GM08714 (cell line): ENCODE data around the gene SELP.

Source experiments
- H3K4me3 ChIP-seq: fragments of 200-500 bp; sonication (Bioruptor generic); 2 replicates; pipeline ENCODE4 v1.5.1; 2014; ENCODE audit warnings: mild to moderate bottlenecking, low read length, inconsistent platforms
- ZNF274 ChIP-seq: IDR thresholded peaks from 2 replicates; pipeline ENCODE4 v1.6.1; 2012; ENCODE audit warnings: mild to moderate bottlenecking, low read depth, low read length

The SELP gene

DNA sequence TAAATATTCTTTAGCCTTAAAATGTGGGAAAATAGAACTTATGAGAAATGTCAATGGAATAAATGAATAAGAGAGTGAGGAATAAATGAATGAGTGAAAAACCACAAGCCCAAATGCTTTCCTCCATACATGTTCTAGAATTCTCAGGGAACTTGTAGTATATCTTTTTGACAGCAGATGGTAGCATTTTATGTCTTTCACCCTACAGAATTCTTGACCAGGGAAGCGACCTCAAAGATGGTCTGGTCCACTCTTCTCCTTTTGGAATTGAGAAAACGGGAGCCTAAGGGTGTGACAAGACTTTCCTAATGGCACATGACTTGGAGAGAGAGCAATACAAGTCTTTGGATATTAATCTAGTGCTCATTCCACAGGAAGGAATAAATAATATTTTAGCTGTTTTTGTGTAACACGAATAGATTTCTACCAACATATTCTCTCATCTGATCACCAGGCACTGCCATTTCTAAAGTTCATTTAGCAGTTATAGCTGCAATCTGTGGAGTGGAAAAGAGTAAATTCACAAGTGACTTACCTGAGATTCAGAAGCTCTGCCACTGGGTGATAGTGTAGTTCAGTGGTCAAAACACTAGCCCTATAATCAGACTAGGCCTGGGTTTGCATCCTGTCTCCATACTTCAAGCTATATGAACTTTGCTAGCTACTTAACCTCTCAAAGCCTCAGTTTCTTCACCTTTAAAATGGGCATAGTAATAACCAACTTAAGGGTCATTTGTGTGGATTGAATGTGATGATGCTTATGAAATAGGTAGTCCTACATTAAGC, 28.6 kb downstream of the SELP start:
- no peak for TF ChIP-seq ZNF274

GRCh38 chr1:169595764-169596711, 33.9 kb downstream of the SELP start:
- no peak for TF ChIP-seq ZNF274

More for the DNA sequence above, 28.6 kb downstream of the SELP start:
- no peak overlapping the region for H3K4me3 ChIP-seq

GRCh38 chr1:169594391-169594790, 35.5 kb downstream of the SELP start:
- no peak for TF ChIP-seq ZNF274
- 0 out of 2 replicates have a peak overlapping the region, but pooled peaks have one; percentile 11 for H3K4me3 ChIP-seq

More at GRCh38 chr1:169595764-169596711, 33.9 kb downstream of the SELP start:
- H3K4me3 ChIP-seq = no peak overlapping the region

GRCh38 chr1:169590932-169591331, 39.0 kb downstream of the SELP start:
- H3K4me3 ChIP-seq = no peak overlapping the region
- TF ChIP-seq ZNF274 = no peak

DNA sequence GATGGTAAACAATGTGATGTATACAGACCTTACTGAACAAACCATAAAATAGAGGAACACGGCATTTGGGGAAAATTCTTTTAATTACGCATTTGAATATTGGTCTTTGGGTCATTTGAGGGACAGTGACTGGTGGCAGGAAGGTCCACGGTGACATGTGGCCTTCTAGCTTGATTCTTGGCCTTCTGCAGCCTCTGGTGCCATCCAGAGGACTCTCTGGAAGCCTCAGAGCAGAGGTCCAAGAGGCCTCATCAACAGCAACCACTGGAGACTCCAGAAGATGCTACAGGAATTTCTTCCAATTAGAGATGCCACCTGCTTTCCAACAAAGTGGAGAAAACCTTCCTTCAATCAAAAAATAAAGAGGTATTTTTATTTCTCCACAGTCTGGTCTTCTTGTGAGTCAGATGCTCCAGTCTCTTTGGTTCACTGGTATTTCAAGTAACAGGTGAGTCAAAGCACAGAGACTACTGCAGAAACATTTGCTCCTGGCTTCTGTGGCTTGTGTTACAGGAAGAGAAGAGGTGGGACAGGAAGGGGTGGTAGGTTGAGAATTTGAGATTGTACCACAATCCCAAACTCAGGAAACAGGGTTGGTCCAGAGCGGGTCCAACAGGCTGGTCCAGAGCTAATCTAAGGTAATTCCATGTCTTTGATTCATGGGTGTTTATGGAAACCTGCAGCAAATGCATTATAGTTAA, 41.0 kb downstream of the SELP start:
- TF ChIP-seq ZNF274 = no peak
- no peak overlapping the region for H3K4me3 ChIP-seq

GRCh38 chr1:169588112-169588511, 41.8 kb downstream of the SELP start:
- no peak for TF ChIP-seq ZNF274
- H3K4me3 ChIP-seq = no peak overlapping the region

DNA sequence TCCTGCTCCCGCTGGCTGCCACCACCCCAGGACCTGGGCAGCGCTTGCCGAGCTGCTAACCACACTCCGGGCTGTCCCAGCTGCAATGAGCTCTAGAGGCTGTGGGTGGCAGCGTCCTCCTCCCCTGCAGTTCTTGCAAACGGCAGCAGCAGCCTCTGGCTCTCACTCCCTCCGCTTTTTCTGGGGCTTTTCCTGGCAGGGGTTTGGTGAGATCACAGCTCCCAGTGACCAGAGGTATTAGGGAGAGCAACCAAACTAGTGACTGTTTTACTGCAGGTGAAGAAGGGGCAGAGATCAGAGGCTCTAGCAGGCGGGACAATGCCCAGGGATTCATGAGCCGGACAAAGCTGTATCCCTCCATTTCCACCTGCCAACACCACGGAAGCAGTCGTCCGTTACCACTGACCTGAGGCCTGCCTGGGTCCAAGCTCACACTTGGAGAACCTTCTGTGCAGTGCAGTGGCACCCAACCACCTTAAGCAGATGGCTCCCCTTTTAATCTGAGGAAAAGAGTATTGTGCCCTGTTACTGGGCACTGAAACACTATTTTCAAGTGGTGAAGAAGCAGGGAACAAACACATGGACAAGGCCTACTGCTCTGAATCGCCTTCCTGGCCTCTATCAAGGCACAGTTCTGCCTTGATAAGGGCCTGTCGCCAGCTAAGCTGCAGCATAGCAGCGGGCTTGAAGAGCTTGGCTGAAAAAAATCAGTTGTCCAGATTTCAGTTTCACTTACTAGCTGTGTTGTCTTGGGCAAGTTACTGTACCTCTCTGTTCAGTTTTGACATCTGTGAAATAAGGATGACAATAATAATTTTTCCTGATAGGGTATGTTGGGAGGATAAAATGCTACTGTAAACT, 43.3 kb downstream of the SELP start, which contains the start of gene F5:
TSS of gene F5 (minus strand) at position 87 of the 861 bp plus-strand sequence. CDS start 95 bp downstream, outside the sequence.
- TF ChIP-seq ZNF274 = no peak
- H3K4me3 ChIP-seq = no peak within 1 kb of the TSS

DNA sequence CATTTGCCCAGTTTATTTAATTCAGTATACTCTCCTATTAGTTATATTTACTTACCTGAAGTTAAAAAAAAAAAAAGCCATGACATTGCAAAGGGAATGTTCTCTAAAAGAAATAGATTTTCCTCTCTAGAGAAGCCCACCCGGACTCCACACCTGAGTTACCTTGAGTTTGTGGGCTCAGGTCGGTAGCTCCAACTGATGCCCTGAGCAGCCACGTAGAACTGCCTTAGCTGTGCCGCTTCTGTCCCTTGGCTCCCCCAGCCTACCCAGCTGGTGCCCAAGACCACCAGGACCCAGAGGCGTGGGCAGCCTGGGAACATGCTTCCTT, 43.9 kb downstream of the SELP start:
- H3K4me3 ChIP-seq = no peak overlapping the region
- TF ChIP-seq ZNF274 = no peak

DNA sequence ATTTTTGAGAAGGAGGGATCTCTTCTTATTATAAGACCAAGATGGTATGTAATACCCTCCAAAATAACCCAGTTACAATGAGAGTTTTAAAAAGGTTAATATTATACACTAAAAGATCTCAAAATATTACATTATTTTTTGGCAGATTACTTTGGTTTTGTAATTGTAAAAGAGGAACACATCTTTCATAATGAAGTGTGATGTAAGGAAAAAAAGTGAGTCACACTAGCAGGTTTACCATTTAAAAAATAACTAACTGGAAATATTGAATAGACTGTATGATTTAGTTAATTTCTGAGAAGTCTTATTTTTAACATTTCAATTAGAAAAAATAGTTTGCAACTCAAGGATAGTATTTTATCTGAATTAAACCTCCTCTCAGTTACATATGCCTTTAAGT, 44.7 kb downstream of the SELP start:
- TF ChIP-seq ZNF274 = no peak
- H3K4me3 ChIP-seq = no peak overlapping the region

GRCh38 chr1:169584483-169585144, 45.3 kb downstream of the SELP start:
- H3K4me3 ChIP-seq = no peak overlapping the region
- TF ChIP-seq ZNF274 = no peak

DNA sequence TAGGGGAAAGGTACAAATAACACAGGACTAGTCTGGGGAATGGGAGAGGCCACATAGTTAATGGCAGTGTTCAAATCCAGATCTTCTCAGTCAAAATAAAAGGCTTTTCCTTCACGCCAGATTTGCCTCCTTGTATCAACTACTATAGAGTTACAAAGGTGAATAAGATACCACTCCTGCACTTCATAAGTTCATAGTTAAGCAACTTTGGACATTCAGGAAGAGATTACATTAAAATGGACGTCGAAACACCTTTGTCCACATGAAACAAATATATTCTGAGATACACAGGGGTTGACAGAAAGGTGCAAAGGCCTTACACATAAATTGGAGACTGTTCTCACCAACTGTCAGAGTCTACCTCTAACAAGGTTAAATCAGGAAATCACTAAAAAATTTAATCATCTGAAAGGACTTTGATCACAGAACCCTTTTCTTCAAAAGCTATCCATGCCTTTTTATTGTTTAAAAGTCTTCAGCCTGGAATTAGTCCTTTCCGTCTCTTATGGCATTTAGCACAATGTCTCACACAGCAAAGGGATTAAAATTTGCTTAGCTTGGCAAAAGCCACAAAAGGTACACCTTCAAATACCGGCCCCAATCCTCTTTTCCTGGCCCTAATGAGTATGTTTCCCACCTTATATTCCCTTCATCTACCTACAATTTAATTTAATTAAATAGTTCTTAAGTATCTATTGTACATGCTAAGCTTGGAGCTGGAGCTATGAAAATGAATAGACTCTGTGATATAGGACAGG, 51.8 kb downstream of the SELP start:
- no peak for TF ChIP-seq ZNF274
- H3K4me3 ChIP-seq = no peak overlapping the region

DNA sequence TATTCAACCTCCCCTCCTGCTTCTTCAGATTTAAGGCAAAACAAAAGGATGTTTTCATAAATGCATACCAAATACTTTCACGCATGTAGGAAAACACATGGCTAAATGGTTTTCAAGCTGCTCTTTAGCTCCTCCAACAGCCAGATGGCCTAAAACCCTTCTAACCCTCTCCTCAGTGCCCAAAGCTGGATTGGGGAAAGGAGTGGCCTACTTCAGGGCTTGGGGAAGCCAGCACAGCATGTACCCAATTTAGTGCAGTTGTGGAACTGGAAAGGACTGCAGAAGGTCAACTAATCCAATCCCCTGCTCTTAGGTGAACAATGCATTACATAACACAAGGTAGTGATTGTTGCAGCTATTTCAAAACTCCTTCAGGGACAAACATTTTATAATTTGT, 53.0 kb downstream of the SELP start:
- TF ChIP-seq ZNF274 = no peak
- no peak overlapping the region for H3K4me3 ChIP-seq
